ENCODE results near the gene IQCF6.
"Not testable (repeated sequence)": the region's sequence is repeated elsewhere in the genome, so short reads cannot be mapped to it uniquely, and the experiment has no call there.

IQCF6 gene

GRCh38 chr3:51753763-51754750, 25.0 kb downstream of the IQCF6 start:
- DNase-seq, result not testable (repeated sequence)

GRCh38 chr3:51751287-51751686, 27.8 kb downstream of the IQCF6 start:
- no peak for DNase-seq

GRCh38 chr3:51750878-51751277, 28.2 kb downstream of the IQCF6 start:
- DNase-seq, result no peak

GRCh38 chr3:51748327-51748726, 30.7 kb downstream of the IQCF6 start:
- DNase-seq, result no peak

GRCh38 chr3:51747840-51748239, 31.2 kb downstream of the IQCF6 start:
- DNase-seq, result no peak

- DNase-seq, result peak in 1 of 2 donors; percentile 40
Measured at GRCh38 chr3:51742978-51743377, 36.1 kb downstream of the IQCF6 start.

- DNase-seq, result not testable (repeated sequence)
Measured at GRCh38 chr3:51742320-51742719, 36.7 kb downstream of the IQCF6 start.

- DNase-seq, result no peak
Measured at GRCh38 chr3:51739110-51739509, 39.9 kb downstream of the IQCF6 start.

- no peak for DNase-seq
Measured at GRCh38 chr3:51735950-51736349, 43.1 kb downstream of the IQCF6 start.

- DNase-seq, result no peak
Measured at GRCh38 chr3:51735039-51735438, 44.0 kb downstream of the IQCF6 start.

- DNase-seq, result peak in 1 of 2 donors; percentile 4
Measured at GRCh38 chr3:51734572-51734907, 44.5 kb downstream of the IQCF6 start.

- DNase-seq, result no peak
Measured at GRCh38 chr3:51733859-51734571, 45.0 kb downstream of the IQCF6 start.

GRCh38 chr3:51729042-51729633, 49.9 kb downstream of the IQCF6 start:
- no peak for DNase-seq

All from CD4-positive, alpha-beta T cell treated with Interleukin-4 for 1 hour (primary cell).